Stimulated activated effector memory CD8-positive, alpha-beta T cell treated with anti-CD3 and anti-CD28 coated beads, Interleukin-12 subunit alpha, Interleukin-12 subunit beta, amount 100 ng/mL, for 72 hours (primary cell): Measurements from ENCODE around the gene BTBD6.
A peak's percentile ranks its signal among the peaks of the same experiment; 100 is the strongest.
"Not testable (repeated sequence)": the region's sequence is repeated elsewhere in the genome, so short reads cannot be mapped to it uniquely, and the experiment has no call there.

Experiments used
- ATAC-seq: fragments of 150-1000 bp; cut with Tn5 transposase; 2 replicates; pipeline ENCODE4 v1.10.0; 2021
- DNase-seq, 2 donors: peaks; one replicate each; pipeline ENCODE4 v3.0.0; 2021 to 2022; ENCODE audit warnings: low spot score in 2 of 2
- H3K27ac Mint-ChIP-seq: one replicate; pipeline ENCODE4 v1.8.0; 2022; ENCODE audit warnings: mild to moderate bottlenecking, mixed read lengths
- H3K36me3 Mint-ChIP-seq: one replicate; pipeline ENCODE4 v1.8.0; 2022; ENCODE audit warnings: mild to moderate bottlenecking, mixed read lengths
- H3K4me1 Mint-ChIP-seq: one replicate; pipeline ENCODE4 v1.8.0; 2022; ENCODE audit warnings: mixed read lengths
- H3K4me3 Mint-ChIP-seq: one replicate; pipeline ENCODE4 v1.8.0; 2022; ENCODE audit warnings: mild to moderate bottlenecking, mixed read lengths
- H3K9me3 Mint-ChIP-seq: one replicate; pipeline ENCODE4 v1.8.0; 2022; ENCODE audit warnings: mixed read lengths

BTBD6 gene

GRCh38 chr14:105268736-105269354 lies 20.5 kb downstream of the BTBD6 start:
- DNase-seq (no peak), ATAC-seq (peak; percentile 11)
- peaks cover 23% of the 10 kb centered on the region for H3K36me3 Mint-ChIP-seq
- H3K9me3 Mint-ChIP-seq: no peaks in the 10 kb centered on the region
- H3K4me3 Mint-ChIP-seq: no peak overlapping the region
- H3K27ac Mint-ChIP-seq: peak overlapping the region; percentile 68
- peaks cover 18% of the 10 kb centered on the region for H3K4me1 Mint-ChIP-seq

GRCh38 chr14:105269405-105269804 lies 21.1 kb downstream of the BTBD6 start:
- Mint-ChIP-seq H3K27ac (no peak overlapping the region), H3K4me1 (peaks cover 24% of the 10 kb centered on the region), H3K4me3 (no peak overlapping the region), H3K9me3 (no peaks in the 10 kb centered on the region), H3K36me3 (peaks cover 17% of the 10 kb centered on the region)
- DNase-seq: no peak
- ATAC-seq: no peak

- H3K27ac Mint-ChIP-seq: peak overlapping the region; percentile 70
- no peaks in the 10 kb centered on the region for H3K9me3 Mint-ChIP-seq
- H3K4me3 Mint-ChIP-seq: no peak overlapping the region
- ATAC-seq (no peak), DNase-seq (no peak)
- H3K36me3 Mint-ChIP-seq: peaks cover 5% of the 10 kb centered on the region
- peaks cover 25% of the 10 kb centered on the region for H3K4me1 Mint-ChIP-seq
Measured at GRCh38 chr14:105271224-105271890, 23.0 kb downstream of the BTBD6 start.

GRCh38 chr14:105272623-105273022 lies 24.3 kb downstream of the BTBD6 start:
- H3K4me3 Mint-ChIP-seq: no peak overlapping the region
- no peak overlapping the region for H3K27ac Mint-ChIP-seq
- DNase-seq: no peak
- peaks cover 25% of the 10 kb centered on the region for H3K4me1 Mint-ChIP-seq
- no peaks in the 10 kb centered on the region for H3K9me3 Mint-ChIP-seq
- H3K36me3 Mint-ChIP-seq: no peaks in the 10 kb centered on the region
- no peak for ATAC-seq

- Mint-ChIP-seq H3K4me3 (no peak overlapping the region), H3K4me1 (peaks cover 25% of the 10 kb centered on the region), H3K27ac (no peak overlapping the region), H3K9me3 (no peaks in the 10 kb centered on the region), H3K36me3 (no peaks in the 10 kb centered on the region)
- ATAC-seq (no peak), DNase-seq (no peak)
Measured at GRCh38 chr14:105273062-105273461, 24.7 kb downstream of the BTBD6 start.

GRCh38 chr14:105274637-105275036 lies 26.3 kb downstream of the BTBD6 start:
- no peak for ATAC-seq
- H3K4me3 Mint-ChIP-seq: no peak overlapping the region
- no peaks in the 10 kb centered on the region for H3K9me3 Mint-ChIP-seq
- H3K4me1 Mint-ChIP-seq: peaks cover 15% of the 10 kb centered on the region
- no peaks in the 10 kb centered on the region for H3K36me3 Mint-ChIP-seq
- peak overlapping the region; percentile 15 for H3K27ac Mint-ChIP-seq
- no peak for DNase-seq

- peaks cover 15% of the 10 kb centered on the region for H3K4me1 Mint-ChIP-seq
- H3K27ac Mint-ChIP-seq: peak overlapping the region; percentile 86
- H3K4me3 Mint-ChIP-seq: no peak overlapping the region
- H3K9me3 Mint-ChIP-seq: no peaks in the 10 kb centered on the region
- no peaks in the 10 kb centered on the region for H3K36me3 Mint-ChIP-seq
- ATAC-seq: no peak
- DNase-seq: no peak
Measured at GRCh38 chr14:105275267-105275946, 27.1 kb downstream of the BTBD6 start.

- not testable (repeated sequence) for H3K27ac Mint-ChIP-seq, DNase-seq, ATAC-seq, H3K36me3 Mint-ChIP-seq, H3K9me3 Mint-ChIP-seq, H3K4me3 Mint-ChIP-seq
- H3K4me1 Mint-ChIP-seq: peaks cover 20% of the 10 kb centered on the region
Measured at GRCh38 chr14:105277448-105277847, 29.1 kb downstream of the BTBD6 start.

- ATAC-seq: no peak
- Mint-ChIP-seq H3K9me3 (no peaks in the 10 kb centered on the region), H3K4me1 (peaks cover 26% of the 10 kb centered on the region), H3K36me3 (peaks cover 6% of the 10 kb centered on the region), H3K27ac (no peak overlapping the region), H3K4me3 (no peak overlapping the region)
- DNase-seq: no peak
Measured at GRCh38 chr14:105279642-105280361, 31.5 kb downstream of the BTBD6 start.

GRCh38 chr14:105280525-105280924 lies 32.2 kb downstream of the BTBD6 start:
- Mint-ChIP-seq H3K9me3 (no peaks in the 10 kb centered on the region), H3K4me3 (no peak overlapping the region), H3K27ac (no peak overlapping the region), H3K36me3 (peaks cover 13% of the 10 kb centered on the region), H3K4me1 (peaks cover 31% of the 10 kb centered on the region)
- no peak for ATAC-seq
- no peak for DNase-seq

- peak; percentile 21 for ATAC-seq
- no peak overlapping the region for H3K4me3 Mint-ChIP-seq
- peaks cover 18% of the 10 kb centered on the region for H3K36me3 Mint-ChIP-seq
- no peaks in the 10 kb centered on the region for H3K9me3 Mint-ChIP-seq
- peaks cover 34% of the 10 kb centered on the region for H3K4me1 Mint-ChIP-seq
- H3K27ac Mint-ChIP-seq: peak overlapping the region; percentile 69
- DNase-seq: no peak
Measured at GRCh38 chr14:105281371-105282097, 33.2 kb downstream of the BTBD6 start.

- H3K4me3 Mint-ChIP-seq: no peak overlapping the region
- peak overlapping the region; percentile 69 for H3K27ac Mint-ChIP-seq
- H3K36me3 Mint-ChIP-seq: peaks cover 18% of the 10 kb centered on the region
- no peak for DNase-seq
- H3K9me3 Mint-ChIP-seq: no peaks in the 10 kb centered on the region
- H3K4me1 Mint-ChIP-seq: peaks cover 41% of the 10 kb centered on the region
- no peak for ATAC-seq
Measured at GRCh38 chr14:105282098-105282725, 33.9 kb downstream of the BTBD6 start.

- no peaks in the 10 kb centered on the region for H3K9me3 Mint-ChIP-seq
- H3K4me1 Mint-ChIP-seq: peaks cover 45% of the 10 kb centered on the region
- DNase-seq (no peak), ATAC-seq (no peak)
- H3K4me3 Mint-ChIP-seq: no peak overlapping the region
- peaks cover 18% of the 10 kb centered on the region for H3K36me3 Mint-ChIP-seq
- H3K27ac Mint-ChIP-seq: no peak overlapping the region
Measured at GRCh38 chr14:105283028-105283427, 34.7 kb downstream of the BTBD6 start.

GRCh38 chr14:105283899-105284298 lies 35.6 kb downstream of the BTBD6 start:
- peaks cover 45% of the 10 kb centered on the region for H3K4me1 Mint-ChIP-seq
- H3K4me3 Mint-ChIP-seq: no peak overlapping the region
- H3K36me3 Mint-ChIP-seq: peaks cover 18% of the 10 kb centered on the region
- DNase-seq (no peak), ATAC-seq (peak; percentile 16)
- H3K9me3 Mint-ChIP-seq: no peaks in the 10 kb centered on the region
- H3K27ac Mint-ChIP-seq: no peak overlapping the region
